Activated naive CD4-positive, alpha-beta T cell treated with anti-CD3 and anti-CD28 coated beads, Interleukin-2, amount 50 U/mL, for 72 hours (primary cell): Measurements from ENCODE around the gene PTPN22. TPM values are rescaled to one million over a fixed set of nuclear protein-coding genes. Genes with fewer than 3 reads are reported as not detected.

Experiments
- ATAC-seq, 2 donors: fragments of 150-1000 bp; cut with Tn5 transposase; 2 replicates each; pipeline ENCODE4 v1.10.0; 2021; ENCODE audit warnings: mild to moderate bottlenecking in 2 of 2, moderate library complexity in 2 of 2
- DNase-seq, 2 donors: peaks; one replicate each; pipeline ENCODE4 v3.0.0; 2021 to 2022; ENCODE audit warnings: low spot score in 2 of 2
- H3K27ac Mint-ChIP-seq, 2 donors: one replicate each; pipeline ENCODE4 v1.8.0; 2022; ENCODE audit warnings: mild to moderate bottlenecking in 2 of 2, mixed read lengths in 2 of 2
- H3K36me3 Mint-ChIP-seq, 2 donors: one replicate each; pipeline ENCODE4 v1.8.0; 2022; ENCODE audit warnings: mixed read lengths in 2 of 2
- H3K9me3 Mint-ChIP-seq, 2 donors: one replicate each; pipeline ENCODE4 v1.8.0; 2022; ENCODE audit warnings: mixed read lengths in 2 of 2
- total RNA-seq, 2 donors: library from RNA; stranded (reverse); gene quantifications; one replicate each; pipeline ENCODE4 v1.2.3, GENCODE V29; 2022

PTPN22 gene
- total RNA-seq = 10 to 100 TPM; 54.4 to 55.3 TPM

DNA sequence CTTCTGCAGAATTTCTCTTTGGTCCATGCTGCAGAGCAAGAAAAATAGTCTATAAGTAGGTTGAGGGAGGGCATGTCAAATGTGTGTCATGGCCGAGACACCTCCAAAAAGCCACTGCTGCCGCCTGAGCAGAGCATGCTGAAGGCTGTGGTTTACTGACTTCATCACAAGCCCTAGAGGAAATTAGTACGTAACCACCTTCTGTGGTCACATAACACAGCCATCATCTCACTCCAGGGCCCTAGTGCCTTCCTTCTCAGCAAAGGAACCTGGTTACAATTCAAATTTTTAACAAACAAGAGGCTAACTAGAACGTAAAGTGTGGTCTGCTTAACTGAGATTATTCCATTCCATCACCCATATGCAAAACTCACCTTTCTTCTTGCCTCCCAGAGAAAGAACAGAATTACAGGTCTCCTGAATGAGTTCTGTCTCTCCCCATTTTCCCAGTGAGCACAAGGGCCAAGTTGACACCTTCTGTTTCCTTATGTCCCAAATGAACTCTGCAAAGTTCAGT is at the start of gene PTPN22:
Gene PTPN22 (minus strand): TSS at position 116 of the 517 bp plus-strand sequence.
- DNase-seq (peak; percentile 69 to 77), ATAC-seq (peak; percentile 89 to 92)
- Mint-ChIP-seq H3K27ac (peak within 1 kb of the TSS; percentile 93 to 100), H3K9me3 (peaks cover 0 to 6% of the 10 kb centered on the region in 2 donors), H3K36me3 (peaks cover 5 to 17% of the 10 kb centered on the region in 2 donors)

DNA sequence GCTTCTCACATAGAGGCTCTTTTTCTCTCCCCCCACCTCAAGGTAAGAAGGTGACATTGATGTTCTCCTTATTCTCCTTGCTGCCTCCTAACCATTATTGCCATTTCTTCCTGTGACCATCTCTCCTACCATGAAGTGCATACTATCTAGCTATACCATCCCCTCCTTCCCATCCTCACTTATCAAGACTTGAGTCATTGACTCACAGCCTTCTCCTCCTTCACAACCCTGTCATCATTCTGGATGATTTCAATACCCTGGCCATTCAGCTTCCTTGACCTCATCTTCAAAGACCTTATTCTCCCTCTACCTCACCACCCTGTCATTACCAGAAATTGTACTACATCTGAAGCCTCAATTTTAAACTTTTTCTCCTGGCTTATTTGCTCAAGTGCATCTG is 46.7 kb upstream of the PTPN22 start:
- DNase-seq (no peak), ATAC-seq (peak; percentile 37 to 57)
- no peaks in the 10 kb centered on the region for H3K9me3 Mint-ChIP-seq
- peaks cover 4 to 11% of the 10 kb centered on the region in 2 donors for H3K36me3 Mint-ChIP-seq
- peak overlapping the region in 1 of 2 donors; percentile 34 for H3K27ac Mint-ChIP-seq

DNA sequence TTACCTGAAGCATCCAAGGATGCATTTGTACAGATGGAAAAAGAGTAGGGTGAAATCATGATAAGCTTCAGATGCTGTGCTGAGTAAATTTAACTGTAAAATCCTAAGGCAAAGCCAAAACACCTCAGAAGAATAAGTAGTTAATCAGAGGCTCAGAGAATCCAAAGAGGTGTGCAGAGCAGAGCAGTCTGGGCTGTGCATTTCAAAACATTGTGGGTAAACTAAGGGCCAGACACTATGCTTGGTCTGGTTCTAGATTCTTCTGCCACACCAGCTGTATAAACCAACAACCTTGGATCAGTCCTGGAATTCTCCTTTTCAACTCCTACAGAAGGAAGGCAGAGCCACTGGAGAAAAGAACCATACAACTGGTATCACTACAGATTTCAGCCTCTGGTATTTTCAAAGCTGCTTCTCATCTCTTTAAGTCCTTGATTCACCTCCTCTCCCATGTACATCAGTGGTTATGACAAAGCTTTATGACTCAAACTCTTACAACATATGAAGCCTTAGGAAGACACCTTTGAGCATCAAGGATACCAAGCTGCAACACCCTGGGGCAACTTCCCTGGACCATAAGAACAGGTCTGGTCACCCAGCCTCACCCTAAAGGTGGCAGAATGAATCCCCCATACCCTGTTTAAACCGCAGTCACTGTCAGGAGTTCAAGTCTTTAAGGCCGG is 46.0 kb upstream of the PTPN22 start:
- H3K9me3 Mint-ChIP-seq = no peaks in the 10 kb centered on the region
- peak overlapping the region in 1 of 2 donors; percentile 34 for H3K27ac Mint-ChIP-seq

DNA sequence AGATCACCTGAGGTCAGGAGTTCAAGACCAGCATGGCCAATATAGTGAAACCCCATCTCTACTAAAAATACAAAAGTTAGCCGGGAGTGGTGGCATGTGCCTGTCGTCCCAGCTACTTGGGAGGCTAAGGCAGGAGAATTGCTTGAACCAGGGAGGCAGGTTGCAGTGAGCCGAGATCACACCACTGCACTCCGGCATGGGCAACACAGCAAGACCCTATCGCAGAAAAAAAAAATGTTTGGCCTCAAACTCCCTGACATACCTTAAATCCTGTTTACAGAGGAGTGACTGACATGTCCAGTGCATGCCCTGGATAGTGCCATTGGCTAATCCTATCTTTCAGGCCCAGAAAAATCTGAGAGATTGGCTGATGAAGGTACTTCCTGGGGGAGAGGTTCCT is 45.5 kb upstream of the PTPN22 start:
- Mint-ChIP-seq H3K36me3 (peaks cover 4 to 11% of the 10 kb centered on the region in 2 donors), H3K27ac (no peak overlapping the region), H3K9me3 (no peaks in the 10 kb centered on the region)
- no peak for DNase-seq
- no peak for ATAC-seq

More for the DNA sequence above, 46.0 kb upstream of the PTPN22 start:
- H3K36me3 Mint-ChIP-seq = peaks cover 4 to 11% of the 10 kb centered on the region in 2 donors
- peak; percentile 82 to 89 for ATAC-seq
- DNase-seq = no peak

DNA sequence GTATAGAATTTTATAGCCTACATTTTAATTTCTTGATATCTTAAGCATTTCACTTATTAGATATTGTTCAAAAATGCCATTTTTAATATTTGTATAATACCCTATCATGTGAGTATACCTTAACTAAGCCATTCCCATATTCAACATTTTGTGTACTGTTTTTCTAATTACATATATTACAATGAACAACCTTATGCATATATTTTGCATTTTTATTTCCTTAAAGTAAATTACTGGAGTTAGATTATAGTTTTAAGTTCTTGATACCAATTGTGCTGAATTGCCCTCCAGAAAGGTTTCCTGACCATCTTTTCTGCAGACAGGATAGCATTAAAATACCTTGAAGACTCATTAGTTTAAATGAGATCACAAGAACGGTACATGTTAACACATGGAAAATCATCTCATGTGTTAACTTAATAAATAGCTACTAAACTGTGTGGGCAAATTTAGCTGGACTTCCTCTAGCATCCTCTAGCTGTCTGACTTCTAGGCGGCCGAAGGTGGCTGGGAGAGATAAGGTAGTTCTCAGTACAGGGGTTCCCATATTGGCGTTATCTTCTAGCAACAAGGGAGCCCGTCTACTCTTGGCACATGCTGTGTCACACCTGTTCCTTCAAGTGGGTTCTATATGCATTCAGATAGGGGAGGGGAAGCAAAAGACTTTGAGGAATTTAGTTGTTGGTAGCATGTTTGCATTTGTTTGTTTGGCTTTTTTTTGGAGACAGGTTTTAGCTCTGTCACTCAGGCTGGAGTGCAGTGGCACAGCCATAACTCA is 42.6 kb upstream of the PTPN22 start:
- DNase-seq (no peak), ATAC-seq (no peak)
- Mint-ChIP-seq H3K27ac (peak overlapping the region in 1 of 2 donors; percentile 38), H3K36me3 (peaks cover 12 to 18% of the 10 kb centered on the region in 2 donors), H3K9me3 (no peaks in the 10 kb centered on the region)

DNA sequence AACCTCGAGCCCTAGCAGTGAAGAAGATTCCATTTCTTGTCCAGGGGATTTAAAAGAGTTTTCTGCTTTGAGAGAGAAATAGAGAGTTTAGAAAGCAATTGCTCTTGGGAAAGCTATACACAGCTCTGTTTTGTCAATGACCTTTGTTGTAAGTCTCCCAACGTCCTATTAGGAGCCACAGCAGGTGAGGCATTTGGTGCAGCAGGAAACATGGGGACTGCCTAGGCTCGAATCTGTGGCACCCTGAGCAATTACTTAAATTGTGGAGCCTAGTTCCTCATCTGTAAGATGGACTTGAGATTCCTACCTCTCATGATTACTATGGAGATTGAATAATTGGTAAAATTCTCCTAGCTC is 41.8 kb upstream of the PTPN22 start:
- DNase-seq (no peak), ATAC-seq (no peak)
- H3K36me3 Mint-ChIP-seq = peaks cover 12 to 20% of the 10 kb centered on the region in 2 donors
- H3K27ac Mint-ChIP-seq = no peak overlapping the region
- H3K9me3 Mint-ChIP-seq = no peaks in the 10 kb centered on the region

DNA sequence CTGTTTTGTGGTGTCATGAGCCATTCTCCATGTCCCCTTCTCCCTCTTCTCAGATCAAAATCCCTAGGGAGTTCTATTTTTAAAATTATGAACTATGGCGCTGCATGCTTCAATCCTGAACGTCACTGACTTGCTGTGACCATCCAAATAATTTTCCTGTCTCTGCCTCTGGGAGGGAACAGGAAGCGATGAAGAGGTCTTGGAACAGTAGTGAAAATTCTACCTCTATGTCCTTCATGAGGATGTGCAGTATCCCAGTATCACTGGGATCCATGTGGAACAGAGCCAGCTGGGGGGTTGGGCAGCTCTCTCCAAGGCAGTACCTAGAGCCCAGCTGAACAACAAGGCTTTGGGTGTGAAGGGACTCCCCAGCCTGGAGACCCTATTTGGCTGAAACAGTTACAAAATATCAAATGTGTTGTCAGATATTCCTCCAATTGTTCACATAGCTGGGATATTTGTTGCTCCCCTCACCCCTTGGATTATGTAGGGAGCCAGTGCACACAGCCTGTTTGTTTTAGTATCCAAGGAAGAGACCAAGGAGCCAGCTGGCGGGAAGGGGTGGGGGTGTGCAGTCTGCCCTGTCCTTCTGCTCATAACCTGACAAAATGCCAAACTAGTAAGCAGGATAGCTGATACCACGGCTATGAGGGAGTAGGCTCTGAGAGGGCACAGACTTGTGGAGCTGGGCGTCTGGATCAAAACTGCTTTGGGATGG is 41.2 kb upstream of the PTPN22 start:
- Mint-ChIP-seq H3K9me3 (no peaks in the 10 kb centered on the region), H3K27ac (no peak overlapping the region), H3K36me3 (peaks cover 12 to 25% of the 10 kb centered on the region in 2 donors)
- DNase-seq = no peak
- ATAC-seq = no peak

DNA sequence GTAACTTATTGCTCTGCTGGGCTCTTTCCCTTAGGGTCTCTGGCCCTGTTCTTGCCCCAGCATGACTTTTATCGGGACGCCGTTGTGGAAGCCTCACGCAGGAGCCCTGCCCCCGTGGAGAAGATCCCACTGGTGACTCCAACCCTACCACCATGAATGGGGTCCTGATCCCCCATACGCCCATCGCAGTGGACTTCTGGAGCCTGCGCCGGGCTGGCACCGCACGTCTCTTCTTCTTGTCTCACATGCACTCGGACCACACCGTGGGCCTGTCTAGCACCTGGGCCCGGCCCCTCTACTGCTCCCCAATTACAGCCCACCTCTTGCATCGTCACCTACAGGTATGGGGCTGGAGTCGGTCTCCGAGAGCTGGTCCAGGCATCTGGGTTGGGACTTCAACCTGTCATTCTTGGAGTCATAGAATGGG is 33.9 kb upstream of the PTPN22 start:
- H3K36me3 Mint-ChIP-seq = peaks cover 30 to 46% of the 10 kb centered on the region in 2 donors
- DNase-seq (peak in 1 of 2 donors; percentile 30), ATAC-seq (peak in 1 of 2 donors; percentile 1)
- peak overlapping the region; percentile 92 to 99 for H3K27ac Mint-ChIP-seq
- H3K9me3 Mint-ChIP-seq = no peaks in the 10 kb centered on the region

DNA sequence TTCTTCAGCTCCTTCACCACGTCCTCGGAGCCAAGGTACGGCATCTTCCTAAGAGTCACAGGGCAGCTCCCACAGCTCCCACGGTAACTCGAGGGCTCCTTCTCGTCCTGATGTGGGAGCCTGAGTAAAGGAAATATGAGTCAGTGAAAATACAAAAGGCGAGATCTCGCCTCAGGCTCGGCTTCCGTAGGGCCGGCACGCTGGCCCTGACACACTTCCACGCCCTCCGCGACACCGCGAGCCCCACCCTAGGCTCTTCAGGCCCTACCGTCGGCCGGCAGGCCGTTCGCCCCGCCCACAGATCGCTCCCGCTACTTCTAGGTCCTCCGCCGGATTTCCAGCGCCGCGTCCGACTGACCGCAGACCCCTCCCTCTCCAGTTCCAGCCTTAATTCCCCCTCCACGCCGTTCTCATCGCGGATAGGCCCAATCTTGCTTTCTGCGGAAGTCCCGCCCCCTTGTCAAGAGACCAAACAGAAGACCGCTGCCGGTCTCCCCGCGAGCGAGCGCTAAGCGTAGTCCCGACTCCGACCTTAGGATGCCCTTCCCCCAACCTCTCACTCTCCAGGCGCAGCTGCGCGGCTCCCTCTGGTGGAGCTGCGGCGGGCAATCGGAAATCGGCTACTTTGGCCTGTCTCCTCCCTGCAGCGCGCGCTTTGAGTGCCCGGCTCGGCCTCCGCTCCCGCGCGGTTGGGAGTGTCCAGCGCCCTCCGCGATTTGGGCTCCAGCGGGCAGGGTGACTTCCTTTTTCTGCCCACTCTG is 33.3 kb upstream of the PTPN22 start, which contains the start of the genes AP4B1 and DCLRE1B:
Gene AP4B1 (minus strand): TSS at position 126 of the 761 bp plus-strand sequence. CDS start 82 bp downstream, at position 44.
Gene DCLRE1B (plus strand): TSS at position 653 of the 761 bp plus-strand sequence. CDS start 261 bp downstream, outside the sequence.
- peak; percentile 89 to 92 for ATAC-seq

DNA sequence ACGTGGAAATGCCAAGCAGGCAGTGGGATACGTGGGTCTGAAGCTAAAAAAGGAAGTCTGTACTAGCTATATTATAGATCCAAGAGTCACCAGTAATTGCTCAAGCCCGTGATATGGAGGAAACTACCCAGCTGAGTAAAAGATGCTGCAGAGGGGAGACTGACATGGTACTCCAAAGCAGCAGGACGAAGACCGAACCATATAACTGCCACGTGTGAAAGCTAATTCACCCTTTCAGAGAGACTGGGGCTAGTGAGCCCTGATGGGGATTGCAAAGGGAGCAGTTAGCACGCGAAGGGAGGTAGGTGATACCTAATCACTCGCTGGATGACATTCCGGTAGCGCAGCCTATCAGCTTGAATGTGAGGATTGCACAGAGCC is 32.8 kb upstream of the PTPN22 start:
- DNase-seq (peak in 1 of 2 donors; percentile 7), ATAC-seq (peak in 1 of 2 donors; percentile 50)
- Mint-ChIP-seq H3K9me3 (no peaks in the 10 kb centered on the region), H3K27ac (peak overlapping the region; percentile 92 to 99), H3K36me3 (peaks cover 40 to 57% of the 10 kb centered on the region in 2 donors)

More for the DNA sequence above, 33.3 kb upstream of the PTPN22 start, which contains the start of the genes AP4B1 and DCLRE1B:
- H3K9me3 Mint-ChIP-seq = no peaks in the 10 kb centered on the region
- H3K36me3 Mint-ChIP-seq = peaks cover 35 to 52% of the 10 kb centered on the region in 2 donors
- H3K27ac Mint-ChIP-seq = peak within 1 kb of the TSS; percentile 92 to 99
- peak; percentile 96 to 99 for DNase-seq

DNA sequence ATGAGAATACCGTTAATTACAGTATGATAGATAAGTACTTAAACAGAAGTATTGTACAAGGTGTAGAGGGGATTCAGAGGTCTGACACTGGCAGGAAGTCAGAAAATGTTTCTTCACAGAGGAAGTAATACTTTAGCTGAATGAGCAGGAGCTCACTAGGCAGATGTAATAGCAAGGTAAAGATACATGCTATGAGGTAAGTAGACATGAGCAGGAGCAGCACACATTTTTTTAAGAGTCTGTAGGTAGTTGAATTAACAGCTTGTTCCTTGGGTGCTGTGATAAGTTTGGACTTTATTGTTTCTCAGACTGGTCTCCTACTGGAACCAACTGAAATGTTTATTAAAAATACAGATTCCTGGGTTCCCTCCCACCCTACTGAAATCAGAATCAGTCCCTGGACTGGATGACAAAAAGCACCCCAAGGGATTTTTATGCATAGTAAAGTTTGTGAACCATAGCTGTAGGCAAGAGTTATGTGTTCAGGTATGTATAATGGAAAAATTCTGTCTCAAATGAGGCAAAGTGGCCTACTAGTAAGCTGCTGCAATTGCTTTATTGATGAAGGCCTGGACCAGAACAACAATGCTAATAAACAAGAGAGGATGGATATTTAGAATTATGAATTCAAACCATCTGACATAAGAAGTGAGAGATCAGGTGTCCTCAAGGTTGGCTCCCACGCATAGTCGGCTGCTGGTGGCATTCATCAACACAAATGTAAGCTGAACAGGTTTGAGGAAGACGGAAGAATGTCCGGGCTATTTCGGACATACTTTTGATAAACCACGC is 32.2 kb upstream of the PTPN22 start:
- Mint-ChIP-seq H3K36me3 (peaks cover 40 to 63% of the 10 kb centered on the region in 2 donors), H3K27ac (peak overlapping the region; percentile 92 to 99), H3K9me3 (no peaks in the 10 kb centered on the region)
- no peak for DNase-seq
- no peak for ATAC-seq

DNA sequence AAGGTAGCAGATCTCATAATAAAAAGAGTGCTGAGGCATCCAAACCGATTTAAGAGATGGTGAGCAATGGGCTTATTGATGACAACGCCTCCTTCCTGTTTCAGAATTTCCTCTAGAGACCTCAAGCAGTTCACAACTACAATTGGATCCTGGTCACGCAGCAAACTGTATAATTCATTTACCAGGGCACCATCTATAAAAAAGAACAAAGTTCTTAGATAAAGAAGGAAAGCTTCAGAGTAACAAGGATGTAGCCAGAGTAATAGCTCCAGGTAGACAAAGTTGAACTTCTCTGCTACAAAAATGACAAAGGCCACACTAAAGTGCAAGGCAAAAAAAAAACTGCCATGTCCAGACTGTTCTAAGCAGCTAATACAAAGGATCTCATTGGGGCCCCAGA is 29.7 kb upstream of the PTPN22 start:
- ATAC-seq = no peak
- Mint-ChIP-seq H3K27ac (no peak overlapping the region), H3K9me3 (no peaks in the 10 kb centered on the region), H3K36me3 (peaks cover 45 to 65% of the 10 kb centered on the region in 2 donors)
- DNase-seq = no peak

DNA sequence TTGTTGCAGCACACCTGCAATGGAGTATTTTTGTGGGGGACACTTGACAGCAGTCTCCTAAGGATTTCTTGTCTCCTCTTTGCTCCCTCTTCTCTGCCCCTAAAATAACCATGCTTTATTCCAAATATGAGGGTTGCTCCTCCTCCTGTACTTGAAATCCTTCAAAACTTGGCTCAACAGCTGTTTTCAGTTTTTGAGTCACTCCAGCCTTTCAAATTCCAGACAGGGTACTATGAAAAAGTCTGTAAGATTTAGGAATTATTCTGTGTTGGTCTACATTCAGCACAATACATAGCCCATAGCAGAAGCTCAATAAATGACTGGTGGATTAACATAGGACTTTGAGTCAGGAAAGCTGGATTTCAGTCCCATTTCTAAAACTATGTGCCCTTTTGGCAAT is 27.6 kb upstream of the PTPN22 start:
- no peak overlapping the region for H3K27ac Mint-ChIP-seq

DNA sequence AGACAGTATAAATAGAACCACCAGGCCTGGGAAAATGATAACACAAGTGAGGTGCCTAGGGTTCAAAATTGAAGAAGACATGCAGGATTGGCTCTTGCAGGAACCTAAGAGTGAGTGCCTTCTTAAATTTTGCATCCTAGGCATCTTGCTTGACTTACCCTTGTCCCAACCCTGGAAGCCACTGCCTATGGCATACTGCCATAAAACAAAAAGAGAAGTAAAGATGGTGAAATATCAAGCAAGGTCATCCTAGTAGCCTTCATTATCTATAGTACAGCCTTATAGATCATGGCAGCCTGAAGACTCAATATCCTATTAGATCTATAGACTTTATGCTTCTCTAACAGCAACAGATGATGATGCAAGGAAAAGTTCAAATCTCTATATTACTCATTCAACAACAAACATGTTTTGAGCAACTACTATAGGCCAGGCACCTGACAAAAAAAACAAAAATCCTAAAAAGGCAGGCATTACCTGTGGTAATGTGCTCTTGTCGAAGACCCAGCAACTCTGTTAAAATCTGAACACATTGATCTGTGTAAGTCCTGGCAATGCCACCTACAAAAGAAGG is 26.8 kb upstream of the PTPN22 start:
- Mint-ChIP-seq H3K27ac (peak overlapping the region; percentile 43 to 63), H3K9me3 (no peaks in the 10 kb centered on the region), H3K36me3 (peaks cover 30 to 64% of the 10 kb centered on the region in 2 donors)
- DNase-seq (no peak), ATAC-seq (peak in 1 of 2 donors; percentile 56)

More for the DNA sequence above, 27.6 kb upstream of the PTPN22 start:
- H3K36me3 Mint-ChIP-seq = peaks cover 38 to 65% of the 10 kb centered on the region in 2 donors
- H3K9me3 Mint-ChIP-seq = no peaks in the 10 kb centered on the region
- no peak for DNase-seq
- no peak for ATAC-seq

DNA sequence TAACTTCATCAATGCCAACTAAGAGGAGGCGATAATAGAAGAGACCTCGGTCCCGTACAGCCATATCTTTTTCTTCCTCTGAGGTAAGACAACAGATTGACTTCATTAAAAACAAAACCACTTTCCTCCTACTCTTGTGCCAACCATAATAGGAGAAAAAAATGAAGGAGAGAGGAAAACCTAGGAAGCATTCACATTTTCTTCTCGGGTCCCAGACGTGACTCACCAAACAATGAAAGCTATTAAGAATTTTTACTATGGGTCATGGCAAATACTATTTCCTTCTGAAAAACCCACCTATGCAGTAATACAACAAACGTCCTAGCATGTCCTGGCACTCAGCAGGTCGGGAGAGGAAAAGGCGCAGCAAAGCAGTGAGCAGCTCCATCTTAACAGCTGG is 24.4 kb upstream of the PTPN22 start:
- Mint-ChIP-seq H3K9me3 (no peaks in the 10 kb centered on the region), H3K36me3 (peaks cover 15 to 46% of the 10 kb centered on the region in 2 donors), H3K27ac (no peak overlapping the region)
- ATAC-seq = no peak
- DNase-seq = no peak
